Stimulated activated memory B cell treated with anti-CD40 and anti-IgM and Interleukin-4, amounts not matched to agents 10 μg/mL and 1 μg/mL and 100 μg/mL, for 72 hours (primary cell): Measurements from ENCODE around the gene MARCHF3.

Experiments used
- ATAC-seq: fragments of 150-1000 bp; cut with Tn5 transposase; 2 replicates; pipeline ENCODE4 v1.10.0; 2021
- H3K27ac Mint-ChIP-seq: one replicate; pipeline ENCODE4 v1.8.0; 2022; ENCODE audit warnings: mild to moderate bottlenecking, mixed read lengths
- H3K27me3 Mint-ChIP-seq: one replicate; pipeline ENCODE4 v1.8.0; 2022; ENCODE audit warnings: mixed read lengths
- H3K36me3 Mint-ChIP-seq: one replicate; pipeline ENCODE4 v1.8.0; 2022; ENCODE audit warnings: mixed read lengths
- H3K4me1 Mint-ChIP-seq: one replicate; pipeline ENCODE4 v1.8.0; 2022; ENCODE audit warnings: mixed read lengths
- H3K4me3 Mint-ChIP-seq: one replicate; pipeline ENCODE4 v1.8.0; 2022; ENCODE audit warnings: mild to moderate bottlenecking, moderate library complexity, mixed read lengths
- H3K9me3 Mint-ChIP-seq: one replicate; pipeline ENCODE4 v1.8.0; 2022; ENCODE audit warnings: mixed read lengths

MARCHF3 gene

DNA sequence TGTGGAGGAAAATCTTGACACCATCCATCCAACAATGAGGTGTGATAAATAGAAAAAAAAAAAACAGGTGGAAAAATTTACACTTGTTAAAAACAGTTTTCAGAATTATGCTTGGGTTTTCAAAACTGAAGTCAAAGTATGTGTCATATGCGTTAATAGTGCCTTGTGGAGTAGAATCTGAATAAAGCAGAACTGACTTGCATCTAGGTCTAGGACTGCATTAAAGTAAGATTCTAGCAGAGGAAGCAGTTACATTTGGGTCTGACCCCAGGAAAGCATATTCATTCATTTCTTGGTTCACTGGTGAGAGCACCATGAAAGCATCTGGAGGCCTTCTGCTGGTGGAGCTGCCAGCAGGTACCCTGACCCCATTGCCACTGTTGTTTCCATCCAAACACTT, 89.0 kb downstream of the MARCHF3 start:
- Mint-ChIP-seq H3K9me3 (no peaks in the 10 kb centered on the region), H3K36me3 (peaks cover 11% of the 10 kb centered on the region), H3K4me1 (peaks cover 30% of the 10 kb centered on the region), H3K27me3 (no peaks in the 10 kb centered on the region), H3K27ac (no peak overlapping the region), H3K4me3 (no peak overlapping the region)
- no peak for ATAC-seq

GRCh38 chr5:126939887-126940286, 90.5 kb downstream of the MARCHF3 start:
- no peak for ATAC-seq
- H3K27me3 Mint-ChIP-seq = no peaks in the 10 kb centered on the region
- H3K36me3 Mint-ChIP-seq = peaks cover 2% of the 10 kb centered on the region
- H3K4me3 Mint-ChIP-seq = no peak overlapping the region
- H3K27ac Mint-ChIP-seq = no peak overlapping the region
- H3K9me3 Mint-ChIP-seq = no peaks in the 10 kb centered on the region
- peaks cover 22% of the 10 kb centered on the region for H3K4me1 Mint-ChIP-seq

DNA sequence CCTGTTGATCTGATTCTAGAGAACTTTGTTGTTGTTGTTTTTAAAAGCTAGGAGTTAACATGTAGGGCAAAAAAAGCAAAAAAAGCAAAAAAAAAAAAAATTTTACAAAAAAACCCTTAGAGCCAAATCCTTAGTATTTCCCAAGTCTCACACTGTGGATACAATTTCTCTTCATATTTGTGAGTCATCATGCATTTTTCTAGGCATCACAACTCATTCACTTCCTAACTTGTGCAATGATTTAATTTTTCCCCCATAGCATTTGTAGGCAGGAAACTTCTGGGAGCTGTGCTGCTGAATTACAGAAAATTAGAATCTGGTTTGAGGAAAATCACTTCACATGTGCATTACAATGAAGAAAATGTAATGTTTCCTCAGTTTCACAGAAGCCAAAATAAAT, 91.9 kb downstream of the MARCHF3 start:
- no peak for ATAC-seq
- H3K36me3 Mint-ChIP-seq = peaks cover 6% of the 10 kb centered on the region
- no peak overlapping the region for H3K27ac Mint-ChIP-seq
- H3K9me3 Mint-ChIP-seq = no peaks in the 10 kb centered on the region
- H3K27me3 Mint-ChIP-seq = no peaks in the 10 kb centered on the region
- peaks cover 18% of the 10 kb centered on the region for H3K4me1 Mint-ChIP-seq
- H3K4me3 Mint-ChIP-seq = no peak overlapping the region

DNA sequence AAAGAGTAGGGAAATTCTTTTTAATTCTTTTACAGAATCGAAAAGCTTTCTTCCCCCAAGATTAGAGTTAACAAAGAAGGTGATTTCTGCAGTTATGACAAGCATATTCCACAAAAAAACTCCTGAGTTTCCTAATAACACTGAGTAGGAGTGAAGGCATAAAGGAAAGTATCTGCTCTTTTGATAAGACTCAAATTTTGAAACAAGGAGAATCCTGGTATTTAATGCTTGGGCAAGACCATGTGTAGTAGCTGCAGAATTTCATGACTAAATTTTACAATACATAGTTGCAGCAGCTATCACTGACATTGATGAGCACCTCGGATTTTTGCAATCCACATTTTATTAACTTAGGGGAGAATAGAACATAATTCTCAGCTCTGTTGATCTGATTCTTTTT, 92.6 kb downstream of the MARCHF3 start:
- H3K4me1 Mint-ChIP-seq = peaks cover 18% of the 10 kb centered on the region
- H3K36me3 Mint-ChIP-seq = peaks cover 6% of the 10 kb centered on the region
- no peaks in the 10 kb centered on the region for H3K9me3 Mint-ChIP-seq
- H3K4me3 Mint-ChIP-seq = no peak overlapping the region
- ATAC-seq = no peak
- peak overlapping the region; percentile 63 for H3K27ac Mint-ChIP-seq
- H3K27me3 Mint-ChIP-seq = no peaks in the 10 kb centered on the region

DNA sequence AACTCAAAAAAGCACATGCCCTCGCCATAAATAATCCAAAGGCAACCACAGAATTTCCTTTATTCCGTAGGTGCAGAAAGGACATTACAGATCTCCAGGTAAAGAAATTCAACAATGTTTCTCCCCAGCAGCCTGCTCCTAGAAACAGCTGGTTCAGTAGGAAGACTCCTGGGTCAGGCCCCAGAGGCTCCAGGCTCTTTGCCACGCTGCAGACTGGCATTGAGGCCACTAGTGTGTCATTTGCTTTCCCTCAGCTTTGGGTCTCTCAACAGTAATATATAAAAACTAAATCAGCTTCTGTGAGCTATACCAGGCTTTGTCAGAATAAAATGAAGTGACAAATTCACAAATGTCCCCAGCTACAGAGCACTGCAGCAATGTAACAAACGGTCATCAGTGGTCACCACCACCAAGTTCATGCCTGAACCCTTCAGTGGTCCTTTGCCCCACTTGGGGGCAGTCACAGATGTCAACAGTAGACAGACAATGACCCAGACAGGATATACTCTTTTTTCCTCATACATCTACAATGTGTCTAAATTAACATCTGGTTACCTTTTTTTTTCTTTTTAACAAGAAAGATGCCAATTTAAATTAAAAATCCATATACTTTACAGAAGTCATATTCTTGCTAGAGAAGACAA, 93.5 kb downstream of the MARCHF3 start:
- peaks cover 6% of the 10 kb centered on the region for H3K36me3 Mint-ChIP-seq
- H3K4me3 Mint-ChIP-seq = no peak overlapping the region
- H3K4me1 Mint-ChIP-seq = peaks cover 24% of the 10 kb centered on the region
- H3K27ac Mint-ChIP-seq = peak overlapping the region; percentile 63
- H3K27me3 Mint-ChIP-seq = no peaks in the 10 kb centered on the region
- no peak for ATAC-seq
- no peaks in the 10 kb centered on the region for H3K9me3 Mint-ChIP-seq

DNA sequence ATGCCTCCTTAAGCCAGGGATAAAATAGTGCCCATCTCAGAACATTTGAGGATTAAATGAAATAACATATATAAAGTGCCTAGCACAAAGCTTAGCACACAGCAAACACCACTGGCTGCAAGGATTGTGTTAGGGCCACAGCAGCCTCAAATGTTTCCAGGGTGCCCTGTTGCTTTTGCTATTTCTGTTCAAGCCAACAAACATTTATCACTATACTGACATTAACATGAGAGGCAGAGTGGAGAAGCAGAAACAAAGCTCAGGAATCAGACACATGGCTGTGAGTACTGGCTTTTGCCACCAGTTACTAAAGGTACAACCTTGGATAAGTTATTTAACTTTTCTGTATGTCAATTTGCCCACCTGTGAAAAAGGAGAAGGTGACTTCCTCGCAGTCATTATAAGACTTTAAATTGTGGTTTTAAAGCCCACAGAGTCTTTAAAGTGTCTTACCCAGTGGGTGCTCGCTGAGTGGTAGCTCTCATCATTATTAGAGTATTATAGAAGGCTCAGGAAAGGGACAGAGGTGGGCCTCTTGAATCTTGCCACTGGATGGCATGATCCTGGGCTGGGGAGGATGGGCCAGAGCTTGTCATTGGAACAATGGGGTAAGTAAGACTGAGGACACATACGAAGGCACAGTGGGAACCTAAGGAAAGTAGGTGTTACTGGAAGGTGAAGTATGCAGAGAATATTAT, 98.2 kb downstream of the MARCHF3 start:
- H3K4me1 Mint-ChIP-seq = peaks cover 27% of the 10 kb centered on the region
- no peak overlapping the region for H3K27ac Mint-ChIP-seq
- no peak overlapping the region for H3K4me3 Mint-ChIP-seq
- peaks cover 6% of the 10 kb centered on the region for H3K36me3 Mint-ChIP-seq
- H3K27me3 Mint-ChIP-seq = no peaks in the 10 kb centered on the region
- ATAC-seq = peak; percentile 53
- no peaks in the 10 kb centered on the region for H3K9me3 Mint-ChIP-seq

DNA sequence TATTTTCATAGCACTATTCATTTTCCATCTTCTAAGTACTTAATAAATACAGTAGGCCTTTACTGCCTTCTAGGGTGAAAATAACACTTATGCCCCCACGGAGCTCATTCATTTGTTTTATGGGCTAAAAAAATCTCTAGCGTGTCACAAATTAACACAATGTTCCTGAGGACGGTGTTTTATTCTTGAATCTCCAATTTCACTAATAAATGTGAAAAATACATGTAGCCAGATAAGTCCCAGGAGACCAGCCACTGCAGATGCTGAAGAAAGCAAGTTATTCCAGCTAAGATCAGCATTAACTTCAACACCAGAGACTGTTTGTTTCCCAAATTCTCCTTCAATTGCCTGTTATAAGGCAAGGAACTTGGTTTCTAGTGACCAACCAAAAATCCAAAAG, 102.3 kb downstream of the MARCHF3 start:
- Mint-ChIP-seq H3K9me3 (no peaks in the 10 kb centered on the region), H3K4me1 (peaks cover 44% of the 10 kb centered on the region), H3K27ac (no peak overlapping the region), H3K36me3 (peaks cover 1% of the 10 kb centered on the region), H3K4me3 (no peak overlapping the region), H3K27me3 (no peaks in the 10 kb centered on the region)
- no peak for ATAC-seq

DNA sequence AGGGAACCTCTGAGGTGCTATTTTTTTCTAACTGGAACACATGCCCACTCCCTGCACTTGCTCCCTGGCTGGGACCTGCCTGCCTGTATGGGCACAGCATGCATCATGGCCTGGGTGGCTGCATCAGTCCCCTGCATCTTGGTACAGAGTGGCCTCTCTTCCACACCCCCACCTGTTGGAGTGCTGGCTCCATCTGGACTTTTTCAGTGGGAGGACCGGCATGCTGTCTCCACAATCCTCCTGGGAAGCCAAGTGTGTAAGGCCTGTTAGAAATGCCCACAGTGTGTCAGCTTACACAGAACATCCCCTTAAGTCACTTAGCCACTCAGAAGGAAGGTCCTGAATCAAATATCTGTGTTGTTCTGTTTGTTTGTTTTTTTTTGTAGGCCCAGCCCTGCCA, 102.9 kb downstream of the MARCHF3 start:
- no peak overlapping the region for H3K4me3 Mint-ChIP-seq
- ATAC-seq = no peak

GRCh38 chr5:126926187-126926586, 104.2 kb downstream of the MARCHF3 start:
- Mint-ChIP-seq H3K36me3 (peaks cover 6% of the 10 kb centered on the region), H3K4me1 (peaks cover 37% of the 10 kb centered on the region), H3K4me3 (no peak overlapping the region), H3K27ac (no peak overlapping the region), H3K27me3 (no peaks in the 10 kb centered on the region), H3K9me3 (no peaks in the 10 kb centered on the region)
- no peak for ATAC-seq

More for the DNA sequence above, 102.9 kb downstream of the MARCHF3 start:
- no peaks in the 10 kb centered on the region for H3K27me3 Mint-ChIP-seq
- no peaks in the 10 kb centered on the region for H3K9me3 Mint-ChIP-seq
- H3K27ac Mint-ChIP-seq = no peak overlapping the region
- H3K4me1 Mint-ChIP-seq = peaks cover 46% of the 10 kb centered on the region
- peaks cover 6% of the 10 kb centered on the region for H3K36me3 Mint-ChIP-seq

DNA sequence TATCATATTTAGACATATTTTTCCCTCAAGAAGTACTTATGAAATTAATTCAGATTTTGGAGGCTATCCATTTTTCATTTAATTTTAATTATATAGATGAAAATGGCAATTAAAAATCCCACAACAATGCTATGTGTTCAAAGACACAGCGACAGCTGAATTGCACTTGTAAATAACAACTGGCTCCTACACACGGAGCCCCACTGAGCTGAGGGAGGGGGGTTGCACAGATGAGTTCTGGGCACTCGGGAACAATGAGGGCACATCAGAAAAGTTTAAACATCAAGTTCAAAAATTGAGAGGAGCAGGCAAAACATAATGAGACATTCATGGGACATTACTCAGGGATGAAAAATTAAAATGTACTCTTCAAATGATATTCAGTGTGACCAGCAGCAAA, 104.9 kb downstream of the MARCHF3 start:
- H3K4me3 Mint-ChIP-seq = no peak overlapping the region
- H3K4me1 Mint-ChIP-seq = peaks cover 37% of the 10 kb centered on the region
- H3K9me3 Mint-ChIP-seq = no peaks in the 10 kb centered on the region
- ATAC-seq = no peak
- H3K36me3 Mint-ChIP-seq = peaks cover 6% of the 10 kb centered on the region
- no peak overlapping the region for H3K27ac Mint-ChIP-seq
- no peaks in the 10 kb centered on the region for H3K27me3 Mint-ChIP-seq

DNA sequence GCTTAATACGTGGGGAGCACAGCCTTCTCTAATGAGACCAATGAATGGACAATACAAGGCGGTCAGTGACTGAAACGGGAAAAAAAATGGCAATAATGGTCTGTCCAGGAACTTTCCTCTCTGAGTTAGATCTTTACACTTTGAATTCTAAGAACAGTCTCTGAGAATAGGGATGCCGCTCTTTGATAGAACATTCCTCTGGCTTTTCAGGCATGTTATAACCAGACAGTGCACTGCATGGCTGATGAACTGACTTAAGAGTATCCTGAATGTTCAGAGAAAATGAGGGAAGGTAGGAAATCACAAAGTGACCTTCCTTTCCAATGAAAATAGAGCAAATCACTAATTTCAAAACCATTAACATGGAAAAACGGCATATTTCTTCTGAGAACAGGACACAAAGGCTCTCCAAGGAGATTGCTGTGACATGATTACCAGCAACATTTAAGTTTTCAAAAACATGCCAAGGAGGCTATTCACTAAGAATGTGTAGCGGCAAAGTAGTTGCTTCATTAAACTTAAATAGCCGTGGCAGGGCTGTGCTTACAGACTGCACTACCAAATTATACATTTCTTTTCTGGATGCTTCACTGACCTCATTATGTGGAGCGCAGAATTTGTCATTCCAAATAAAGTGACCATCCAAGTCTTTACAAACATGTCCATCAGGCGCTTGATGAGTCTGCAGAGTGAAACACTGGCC, 105.9 kb downstream of the MARCHF3 start:
- no peaks in the 10 kb centered on the region for H3K27me3 Mint-ChIP-seq
- no peak overlapping the region for H3K4me3 Mint-ChIP-seq
- H3K4me1 Mint-ChIP-seq = peaks cover 42% of the 10 kb centered on the region
- H3K36me3 Mint-ChIP-seq = peaks cover 6% of the 10 kb centered on the region
- ATAC-seq = no peak
- H3K9me3 Mint-ChIP-seq = no peaks in the 10 kb centered on the region
- H3K27ac Mint-ChIP-seq = no peak overlapping the region

- H3K9me3 Mint-ChIP-seq = no peaks in the 10 kb centered on the region
- H3K36me3 Mint-ChIP-seq = peaks cover 24% of the 10 kb centered on the region
- ATAC-seq = no peak
- H3K4me1 Mint-ChIP-seq = peaks cover 31% of the 10 kb centered on the region
- no peak overlapping the region for H3K4me3 Mint-ChIP-seq
- no peaks in the 10 kb centered on the region for H3K27me3 Mint-ChIP-seq
- H3K27ac Mint-ChIP-seq = no peak overlapping the region
These were observed 108.9 kb downstream of the MARCHF3 start for GRCh38 chr5:126921241-126922091.

GRCh38 chr5:126920291-126920690, 110.1 kb downstream of the MARCHF3 start:
- ATAC-seq = no peak
- H3K36me3 Mint-ChIP-seq = peaks cover 33% of the 10 kb centered on the region
- no peaks in the 10 kb centered on the region for H3K27me3 Mint-ChIP-seq
- no peak overlapping the region for H3K4me3 Mint-ChIP-seq
- H3K4me1 Mint-ChIP-seq = peaks cover 25% of the 10 kb centered on the region
- H3K9me3 Mint-ChIP-seq = no peaks in the 10 kb centered on the region
- no peak overlapping the region for H3K27ac Mint-ChIP-seq

- Mint-ChIP-seq H3K9me3 (no peaks in the 10 kb centered on the region), H3K27me3 (no peaks in the 10 kb centered on the region), H3K4me3 (no peak overlapping the region), H3K36me3 (peaks cover 39% of the 10 kb centered on the region), H3K27ac (no peak overlapping the region), H3K4me1 (peaks cover 25% of the 10 kb centered on the region)
- no peak for ATAC-seq
These were observed 110.8 kb downstream of the MARCHF3 start for GRCh38 chr5:126919566-126919965.

GRCh38 chr5:126918615-126918957, 111.8 kb downstream of the MARCHF3 start:
- Mint-ChIP-seq H3K27me3 (no peaks in the 10 kb centered on the region), H3K36me3 (peaks cover 44% of the 10 kb centered on the region), H3K9me3 (no peaks in the 10 kb centered on the region), H3K27ac (no peak overlapping the region), H3K4me3 (no peak overlapping the region), H3K4me1 (peaks cover 25% of the 10 kb centered on the region)
- ATAC-seq = no peak
